ENCODE measurements around the gene IFFO2. TPM values are rescaled to one million over a fixed set of nuclear protein-coding genes. Genes with fewer than 3 reads are reported as not detected.

The IFFO2 gene
- total and polyA plus RNA-seq, 12 donors = 5.9 to 23.4 (median 15.8) TPM

DNA sequence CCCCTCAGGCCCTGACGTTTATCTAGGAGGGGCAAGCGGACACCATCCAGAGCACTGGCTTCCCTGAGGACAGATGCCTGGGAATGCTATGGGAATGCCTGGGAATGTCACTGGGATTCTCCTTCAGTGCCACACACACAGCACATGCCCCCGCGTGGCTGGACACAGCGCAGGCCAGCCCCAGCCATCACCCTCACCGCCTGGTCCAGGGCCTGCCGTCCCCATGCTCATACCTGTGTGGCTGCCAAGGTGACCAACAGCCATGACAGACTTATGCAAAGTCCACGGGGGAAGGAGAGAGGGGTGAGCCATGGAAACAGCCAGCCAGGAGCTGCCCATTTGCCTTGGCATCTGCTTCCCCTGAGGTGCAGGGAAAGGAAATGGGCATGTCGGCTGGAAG lies 91.3 kb downstream of the IFFO2 start:
- Histone ChIP-seq H3K36me3 (replicated peaks in 1 of 2) (no peaks in the 10 kb centered on the region), H3K9me3 (replicated peaks in 1 of 3) (no peaks in the 10 kb centered on the region), H3K27ac (no peak overlapping the region), H3K27me3 (no peaks in the 10 kb centered on the region), H3K4me1 (replicated peaks in 1 of 2) (no peaks in the 10 kb centered on the region), H3K4me3 (no peak overlapping the region)
- intact Hi-C loops (cut with DNase I) = no loop called here
- DNase-seq = no peak
- WGBS, 4 donors = 76 to 94% (median 81%) methylated on average over 3 to 9 of the region's 9 CpGs
- TF ChIP-seq, protein P1, sequence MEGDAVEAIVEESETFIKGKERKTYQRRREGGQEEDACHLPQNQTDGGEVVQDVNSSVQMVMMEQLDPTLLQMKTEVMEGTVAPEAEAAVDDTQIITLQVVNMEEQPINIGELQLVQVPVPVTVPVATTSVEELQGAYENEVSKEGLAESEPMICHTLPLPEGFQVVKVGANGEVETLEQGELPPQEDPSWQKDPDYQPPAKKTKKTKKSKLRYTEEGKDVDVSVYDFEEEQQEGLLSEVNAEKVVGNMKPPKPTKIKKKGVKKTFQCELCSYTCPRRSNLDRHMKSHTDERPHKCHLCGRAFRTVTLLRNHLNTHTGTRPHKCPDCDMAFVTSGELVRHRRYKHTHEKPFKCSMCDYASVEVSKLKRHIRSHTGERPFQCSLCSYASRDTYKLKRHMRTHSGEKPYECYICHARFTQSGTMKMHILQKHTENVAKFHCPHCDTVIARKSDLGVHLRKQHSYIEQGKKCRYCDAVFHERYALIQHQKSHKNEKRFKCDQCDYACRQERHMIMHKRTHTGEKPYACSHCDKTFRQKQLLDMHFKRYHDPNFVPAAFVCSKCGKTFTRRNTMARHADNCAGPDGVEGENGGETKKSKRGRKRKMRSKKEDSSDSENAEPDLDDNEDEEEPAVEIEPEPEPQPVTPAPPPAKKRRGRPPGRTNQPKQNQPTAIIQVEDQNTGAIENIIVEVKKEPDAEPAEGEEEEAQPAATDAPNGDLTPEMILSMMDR (IDR thresholded peaks at IDR 0.05) = no peak
- TF ChIP-seq POLR2A (IDR thresholded peaks at IDR 0.05) = no peak

DNA sequence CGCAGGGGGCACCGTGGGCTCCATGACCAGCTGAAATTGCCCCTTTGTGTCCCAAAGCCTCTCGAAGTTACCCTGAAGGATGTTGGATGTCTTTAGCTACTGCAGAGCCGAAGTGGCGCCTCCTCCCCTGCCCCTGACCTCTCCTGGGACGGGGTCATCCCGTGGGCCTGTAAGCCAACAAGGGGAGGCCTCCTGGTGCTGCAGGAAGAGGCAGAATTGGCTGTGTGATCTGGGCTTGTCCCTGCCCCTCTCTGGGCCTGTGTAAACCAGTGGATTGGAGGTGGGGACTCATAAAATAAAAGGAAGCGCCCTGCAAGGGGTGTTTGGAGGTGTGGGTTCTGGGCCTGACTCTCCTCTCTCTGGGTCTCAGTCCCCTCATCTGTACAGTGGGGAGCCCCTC lies 94.9 kb downstream of the IFFO2 start:
- no peaks in the 10 kb centered on the region for H3K36me3 ChIP-seq (replicated peaks in 1 of 2)
- no peak for DNase-seq
- TF ChIP-seq, protein P1 (IDR thresholded peaks at IDR 0.05) = no peak
- TF ChIP-seq POLR2A (IDR thresholded peaks at IDR 0.05) = no peak
- 68 to 92% (median 72%) methylated on average over 2 to 8 of the region's 8 CpGs for WGBS, 4 donors
- intact Hi-C loops (cut with DNase I) = no loop called here
- no peaks in the 10 kb centered on the region for H3K27me3 ChIP-seq
- H3K27ac ChIP-seq = no peak overlapping the region
- no peaks in the 10 kb centered on the region for H3K9me3 ChIP-seq (replicated peaks in 1 of 3)
- no peaks in the 10 kb centered on the region for H3K4me1 ChIP-seq (replicated peaks in 1 of 2)
- no peak overlapping the region for H3K4me3 ChIP-seq

DNA sequence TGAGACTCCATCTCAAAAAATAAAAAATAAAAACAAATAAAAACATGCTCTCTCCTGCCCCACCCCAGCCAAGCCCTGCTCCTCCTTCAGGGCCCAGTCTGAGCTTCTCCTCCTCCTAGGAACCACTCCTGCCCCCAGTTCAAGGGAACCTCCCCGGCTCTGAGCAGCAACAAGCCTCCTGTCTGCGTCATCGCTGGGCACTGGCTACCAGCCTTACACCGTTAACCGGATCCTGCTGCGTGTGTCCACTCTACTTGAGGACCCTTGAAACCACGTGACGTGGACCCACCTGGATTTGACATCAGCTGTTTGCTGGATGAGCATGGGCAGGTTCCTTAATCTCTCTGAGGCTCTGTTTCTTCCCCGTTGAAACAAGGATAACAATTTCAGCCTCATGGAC lies 95.4 kb downstream of the IFFO2 start:
- DNase-seq = no peak
- TF ChIP-seq, protein P1 (IDR thresholded peaks at IDR 0.05) = no peak
- TF ChIP-seq POLR2A (IDR thresholded peaks at IDR 0.05) = no peak
- no peak overlapping the region for H3K27ac ChIP-seq
- no peak overlapping the region for H3K4me3 ChIP-seq
- no peaks in the 10 kb centered on the region for H3K27me3 ChIP-seq
- H3K36me3 ChIP-seq (replicated peaks in 1 of 2) = no peaks in the 10 kb centered on the region
- intact Hi-C loops (cut with DNase I) = no loop called here
- H3K4me1 ChIP-seq (replicated peaks in 1 of 2) = no peaks in the 10 kb centered on the region
- WGBS, 4 donors = 74 to 87% (median 81%) methylated on average over 9 of the region's 9 CpGs
- no peaks in the 10 kb centered on the region for H3K9me3 ChIP-seq (replicated peaks in 1 of 3)

DNA sequence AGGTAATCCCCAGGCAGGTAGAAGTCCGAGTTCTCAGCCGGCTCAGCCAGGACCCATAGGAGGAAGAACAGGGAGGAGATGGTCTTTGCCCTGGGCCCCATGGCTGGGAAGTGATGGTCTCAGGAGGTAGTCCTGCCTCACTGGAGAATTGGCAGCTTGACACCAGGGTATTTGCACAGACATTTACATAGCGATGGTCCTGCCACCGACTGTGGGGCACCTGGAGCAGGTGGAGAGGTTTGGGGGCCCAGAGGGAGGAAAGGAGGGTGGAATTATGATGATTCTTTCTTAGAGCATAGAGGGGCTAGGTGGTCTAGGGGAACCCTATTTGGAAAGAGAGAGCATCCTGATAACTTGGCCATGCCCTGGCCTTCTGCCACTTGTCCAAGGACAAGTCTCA lies 96.9 kb downstream of the IFFO2 start, which contains the start of gene TAS1R2:
TAS1R2 (minus strand) TSS at position 101 of the 400 bp plus-strand sequence; CDS start at position 101, 0 bp downstream.
- no peaks in the 10 kb centered on the region for H3K27me3 ChIP-seq
- H3K4me3 ChIP-seq = no peak within 1 kb of the TSS
- intact Hi-C loops (cut with DNase I) = no loop called here
- WGBS, 4 donors = 61 to 83% (median 67%) methylated on average over 3 to 4 of the region's 4 CpGs
- no peak within 1 kb of the TSS for H3K27ac ChIP-seq
- DNase-seq = no peak
- H3K9me3 ChIP-seq (replicated peaks in 1 of 3) = no peaks in the 10 kb centered on the region
- TF ChIP-seq POLR2A (IDR thresholded peaks at IDR 0.05) = no peak
- TF ChIP-seq, protein P1 (IDR thresholded peaks at IDR 0.05) = no peak
- H3K4me1 ChIP-seq (replicated peaks in 1 of 2) = peaks cover 0 to 4% of the 10 kb centered on the region in 2 donors
- no peaks in the 10 kb centered on the region for H3K36me3 ChIP-seq (replicated peaks in 1 of 2)
